Mucosa of rectum (tissue), 2 donors: ENCODE measurements around the gene RAB5IF.
A peak's percentile ranks its signal among the peaks of the same experiment; 100 is the strongest.
"Not testable (repeated sequence)": the region's sequence is repeated elsewhere in the genome, so short reads cannot be mapped to it uniquely, and the experiment has no call there.

ENCODE experiments used
- H3K27ac ChIP-seq, 2 donors: one replicate each; pipeline ENCODE4 v1.7.0; 2013; ENCODE audit warnings: inconsistent platforms in 2 of 2, low read depth in 2 of 2, low read length in 2 of 2
- H3K27me3 ChIP-seq, 2 donors: one replicate each; pipeline ENCODE4 v1.7.0; 2013; ENCODE audit warnings: low read length in 2 of 2; ENCODE audit not compliant: control insufficient read depth in 2 of 2, insufficient read depth in 2 of 2
- H3K36me3 ChIP-seq, 2 donors: one replicate each; pipeline ENCODE4 v1.7.0; 2013; ENCODE audit warnings: low read length in 2 of 2; ENCODE audit not compliant: control insufficient read depth in 2 of 2, insufficient read depth in 2 of 2
- H3K4me1 ChIP-seq, 2 donors: one replicate each; pipeline ENCODE4 v1.7.0; 2013; ENCODE audit warnings: low read length in 2 of 2, mild to moderate bottlenecking in 1 of 2; ENCODE audit not compliant: control insufficient read depth in 2 of 2, insufficient read depth in 2 of 2
- H3K4me3 ChIP-seq, 2 donors: one replicate each; pipeline ENCODE4 v1.7.0; 2013; ENCODE audit warnings: low read length in 2 of 2
- H3K9ac ChIP-seq, 2 donors: one replicate each; pipeline ENCODE4 v1.7.0; 2013; ENCODE audit warnings: low read length in 2 of 2, low read depth in 1 of 2, mild to moderate bottlenecking in 1 of 2
- H3K9me3 ChIP-seq, 2 donors: one replicate each; pipeline ENCODE4 v1.7.0; 2013; ENCODE audit warnings: low read length in 2 of 2; ENCODE audit not compliant: control insufficient read depth in 2 of 2
- donor health status: healthy.
- donor health status: Normal muscosa, but diverticular disease.

RAB5IF gene

GRCh38 chr20:36607586-36608387, 2.2 kb downstream of the RAB5IF start:
- H3K4me1 ChIP-seq, result peaks cover 8 to 20% of the 10 kb centered on the region in 2 donors
- no peak overlapping the region for H3K4me3 ChIP-seq
- H3K27ac ChIP-seq, result peak overlapping the region; percentile 93 to 94
- H3K27me3 ChIP-seq, result no peaks in the 10 kb centered on the region
- H3K36me3 ChIP-seq, result peaks cover 32 to 44% of the 10 kb centered on the region in 2 donors
- H3K9me3 ChIP-seq, result no peaks in the 10 kb centered on the region
- H3K9ac ChIP-seq, result peak overlapping the region in 1 of 2 donors; percentile 26

GRCh38 chr20:36608388-36608728, 2.8 kb downstream of the RAB5IF start:
- peak overlapping the region in 1 of 2 donors; percentile 41 for H3K27ac ChIP-seq
- H3K4me3 ChIP-seq, H3K27me3 ChIP-seq, H3K9ac ChIP-seq, H3K9me3 ChIP-seq: not testable (repeated sequence)
- peaks cover 8 to 20% of the 10 kb centered on the region in 2 donors for H3K4me1 ChIP-seq
- peaks cover 35 to 47% of the 10 kb centered on the region in 2 donors for H3K36me3 ChIP-seq

- Histone ChIP-seq H3K27me3 (no peaks in the 10 kb centered on the region), H3K9me3 (no peaks in the 10 kb centered on the region), H3K36me3 (peaks cover 44 to 68% of the 10 kb centered on the region in 2 donors), H3K4me1 (peaks cover 3 to 12% of the 10 kb centered on the region in 2 donors), H3K27ac (no peak overlapping the region), H3K4me3 (no peak overlapping the region), H3K9ac (no peak overlapping the region)
Measured at GRCh38 chr20:36611625-36612024, 6.0 kb downstream of the RAB5IF start.

- Histone ChIP-seq H3K4me3 (no peak overlapping the region), H3K4me1 (no peaks in the 10 kb centered on the region), H3K9me3 (no peaks in the 10 kb centered on the region), H3K36me3 (peaks cover 40 to 57% of the 10 kb centered on the region in 2 donors), H3K27ac (no peak overlapping the region), H3K9ac (no peak overlapping the region), H3K27me3 (no peaks in the 10 kb centered on the region)
Measured at GRCh38 chr20:36613974-36614373, 8.4 kb downstream of the RAB5IF start.

GRCh38 chr20:36614781-36615557, 9.4 kb downstream of the RAB5IF start:
- Histone ChIP-seq H3K4me1 (no peaks in the 10 kb centered on the region), H3K27me3 (no peaks in the 10 kb centered on the region), H3K9me3 (no peaks in the 10 kb centered on the region), H3K4me3 (no peak overlapping the region), H3K9ac (no peak overlapping the region), H3K27ac (no peak overlapping the region), H3K36me3 (peaks cover 33 to 51% of the 10 kb centered on the region in 2 donors)

GRCh38 chr20:36620917-36621316, 15.3 kb downstream of the RAB5IF start:
- no peak overlapping the region for H3K4me3 ChIP-seq
- H3K36me3 ChIP-seq, result no peaks in the 10 kb centered on the region
- H3K9ac ChIP-seq, result no peak overlapping the region
- peaks cover 5 to 13% of the 10 kb centered on the region in 2 donors for H3K4me1 ChIP-seq
- no peak overlapping the region for H3K27ac ChIP-seq
- H3K27me3 ChIP-seq, result no peaks in the 10 kb centered on the region
- no peaks in the 10 kb centered on the region for H3K9me3 ChIP-seq

- H3K9me3 ChIP-seq, result no peaks in the 10 kb centered on the region
- peak overlapping the region in 1 of 2 donors; percentile 76 for H3K27ac ChIP-seq
- no peak overlapping the region for H3K9ac ChIP-seq
- no peak overlapping the region for H3K4me3 ChIP-seq
- H3K27me3 ChIP-seq, result no peaks in the 10 kb centered on the region
- H3K36me3 ChIP-seq, result no peaks in the 10 kb centered on the region
- peaks cover 5 to 13% of the 10 kb centered on the region in 2 donors for H3K4me1 ChIP-seq
Measured at GRCh38 chr20:36623444-36623843, 17.9 kb downstream of the RAB5IF start.

- Histone ChIP-seq H3K27ac (peak overlapping the region; percentile 32 to 76), H3K9me3 (no peaks in the 10 kb centered on the region), H3K27me3 (no peaks in the 10 kb centered on the region), H3K9ac (peak overlapping the region in 1 of 2 donors; percentile 57), H3K36me3 (no peaks in the 10 kb centered on the region), H3K4me1 (peaks cover 5 to 13% of the 10 kb centered on the region in 2 donors), H3K4me3 (peak overlapping the region in 1 of 2 donors; percentile 22)
Measured at GRCh38 chr20:36624068-36624943, 18.7 kb downstream of the RAB5IF start.

GRCh38 chr20:36624944-36625324, 19.4 kb downstream of the RAB5IF start:
- Histone ChIP-seq H3K36me3 (no peaks in the 10 kb centered on the region), H3K9ac (no peak overlapping the region), H3K4me3 (peak overlapping the region in 1 of 2 donors; percentile 22), H3K27ac (peak overlapping the region; percentile 32 to 76), H3K4me1 (peaks cover 5 to 13% of the 10 kb centered on the region in 2 donors), H3K27me3 (no peaks in the 10 kb centered on the region), H3K9me3 (no peaks in the 10 kb centered on the region)
